Measurements from ENCODE around the gene CHID1.

Gene CHID1

GRCh38 chr11:868394-868793 lies 42.2 kb downstream of the CHID1 start:
- Histone ChIP-seq H4K20me1 (ENCODE audit: control insufficient read depth, insufficient read depth, low read depth, low read length) (no peaks in the 10 kb centered on the region; the same call in 1 of the 2 replicates), H3K27ac (ENCODE audit: low read depth, low read length) (no peak overlapping the region), H3K4me2 (ENCODE audit: low read length) (no peak overlapping the region), H3F3A (ENCODE audit: control insufficient read depth, insufficient read depth) (no peaks in the 10 kb centered on the region), H3K4me1 (ENCODE audit: control insufficient read depth, low read length) (no peaks in the 10 kb centered on the region), H3K27me3 (ENCODE audit: control insufficient read depth, low read length) (no peaks in the 10 kb centered on the region), H3K4me3 (ENCODE audit: low read length) (no peak overlapping the region), H3K9me3 (ENCODE audit: control insufficient read depth, insufficient read depth, low read length) (no peaks in the 10 kb centered on the region), H3K36me3 (ENCODE audit: control insufficient read depth, low read length) (no peaks in the 10 kb centered on the region), H3K9me2 (replicated peaks; ENCODE audit: control insufficient read depth, low read length) (no peaks in the 10 kb centered on the region), H3K79me2 (ENCODE audit: control insufficient read depth, low read length) (no peaks in the 10 kb centered on the region)
- TF ChIP-seq EZH2phosphoT487 (IDR thresholded peaks at IDR 0.05; ENCODE audit: borderline replicate concordance, low read length) (no peak), CTCF (IDR thresholded peaks at IDR 0.05; ENCODE audit: low read depth, low read length, poor library complexity, severe bottlenecking) (no peak)

DNA sequence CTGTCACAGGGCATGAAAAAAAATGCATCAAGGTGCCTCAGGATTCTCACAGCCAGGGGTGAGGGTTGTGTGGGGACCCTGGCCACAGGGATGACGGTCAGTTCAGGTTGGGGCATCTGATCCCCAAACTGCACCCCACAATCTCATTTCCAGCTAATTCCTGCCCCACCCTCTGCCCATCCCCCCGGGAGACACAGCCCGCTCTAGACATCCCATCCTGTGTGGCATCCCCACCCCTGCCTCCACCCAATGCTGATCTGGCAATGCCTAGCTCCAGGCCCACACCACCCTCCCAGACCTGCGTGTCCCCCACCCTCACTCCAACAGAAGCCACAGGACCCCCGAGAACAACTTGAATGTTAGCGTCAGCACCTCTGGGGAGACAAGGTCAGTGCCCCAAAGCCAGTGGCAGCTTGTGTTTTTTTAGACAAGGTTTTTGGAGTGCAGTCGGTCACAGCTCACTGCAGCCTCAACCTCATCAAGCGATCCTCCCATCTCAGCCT lies 42.7 kb downstream of the CHID1 start:
- Histone ChIP-seq H3K36me3 (ENCODE audit: control insufficient read depth, low read length) (no peaks in the 10 kb centered on the region), H3K4me3 (ENCODE audit: low read length) (no peak overlapping the region), H3F3A (ENCODE audit: control insufficient read depth, insufficient read depth) (no peaks in the 10 kb centered on the region), H3K9me2 (replicated peaks; ENCODE audit: control insufficient read depth, low read length) (no peaks in the 10 kb centered on the region), H3K27me3 (ENCODE audit: control insufficient read depth, low read length) (no peaks in the 10 kb centered on the region), H3K4me1 (ENCODE audit: control insufficient read depth, low read length) (no peaks in the 10 kb centered on the region), H3K4me2 (ENCODE audit: low read length) (no peak overlapping the region), H4K20me1 (ENCODE audit: control insufficient read depth, insufficient read depth, low read depth, low read length) (no peaks in the 10 kb centered on the region), H3K9me3 (ENCODE audit: control insufficient read depth, insufficient read depth, low read length) (no peaks in the 10 kb centered on the region), H3K27ac (ENCODE audit: low read depth, low read length) (no peak overlapping the region), H3K79me2 (ENCODE audit: control insufficient read depth, low read length) (no peaks in the 10 kb centered on the region)
- TF ChIP-seq EZH2phosphoT487 (IDR thresholded peaks at IDR 0.05; ENCODE audit: borderline replicate concordance, low read length) (no peak), CTCF (IDR thresholded peaks at IDR 0.05; ENCODE audit: low read depth, low read length, poor library complexity, severe bottlenecking) (no peak)

GRCh38 chr11:866481-866880 lies 44.1 kb downstream of the CHID1 start:
- Histone ChIP-seq H3K4me1 (ENCODE audit: control insufficient read depth, low read length) (no peaks in the 10 kb centered on the region), H3K4me3 (ENCODE audit: low read length) (no peak overlapping the region), H3K79me2 (ENCODE audit: control insufficient read depth, low read length) (no peaks in the 10 kb centered on the region), H3K27ac (ENCODE audit: low read depth, low read length) (no peak overlapping the region), H3K9me2 (replicated peaks; ENCODE audit: control insufficient read depth, low read length) (no peaks in the 10 kb centered on the region), H3K4me2 (ENCODE audit: low read length) (no peak overlapping the region), H3K36me3 (ENCODE audit: control insufficient read depth, low read length) (no peaks in the 10 kb centered on the region), H3K27me3 (ENCODE audit: control insufficient read depth, low read length) (no peaks in the 10 kb centered on the region), H4K20me1 (ENCODE audit: control insufficient read depth, insufficient read depth, low read depth, low read length) (no peaks in the 10 kb centered on the region), H3F3A (ENCODE audit: control insufficient read depth, insufficient read depth) (no peaks in the 10 kb centered on the region), H3K9me3 (ENCODE audit: control insufficient read depth, insufficient read depth, low read length) (no peaks in the 10 kb centered on the region)
- TF ChIP-seq CTCF (IDR thresholded peaks at IDR 0.05; ENCODE audit: low read depth, low read length, poor library complexity, severe bottlenecking): no peak
- TF ChIP-seq EZH2phosphoT487 (IDR thresholded peaks at IDR 0.05; ENCODE audit: borderline replicate concordance, low read length): no peak
